Measurements from ENCODE around the gene SPRR3.

The SPRR3 gene

DNA sequence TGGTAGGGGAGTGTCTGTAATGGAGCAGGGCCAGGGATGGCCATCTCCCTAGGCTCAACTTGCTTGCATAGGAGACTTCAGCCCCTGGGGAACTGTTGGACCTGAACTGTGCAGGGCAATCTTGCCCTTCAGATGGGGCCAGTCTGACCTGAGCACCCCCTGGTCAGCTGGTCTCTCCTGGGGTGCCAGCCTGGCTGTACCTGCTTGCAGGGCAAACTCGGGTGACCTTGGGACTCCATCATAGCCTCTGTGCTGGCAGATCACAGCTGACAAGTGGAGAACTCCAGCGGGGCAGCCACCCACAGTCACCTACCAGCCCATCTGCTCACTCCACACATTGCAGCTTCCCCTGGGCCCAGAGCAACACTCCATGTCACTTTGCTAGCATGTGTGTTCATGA, 47.7 kb downstream of the SPRR3 start:
- no peaks in the 10 kb centered on the region for H3K27me3 Mint-ChIP-seq (ENCODE audit: low read depth)
- TF ChIP-seq, protein P1, sequence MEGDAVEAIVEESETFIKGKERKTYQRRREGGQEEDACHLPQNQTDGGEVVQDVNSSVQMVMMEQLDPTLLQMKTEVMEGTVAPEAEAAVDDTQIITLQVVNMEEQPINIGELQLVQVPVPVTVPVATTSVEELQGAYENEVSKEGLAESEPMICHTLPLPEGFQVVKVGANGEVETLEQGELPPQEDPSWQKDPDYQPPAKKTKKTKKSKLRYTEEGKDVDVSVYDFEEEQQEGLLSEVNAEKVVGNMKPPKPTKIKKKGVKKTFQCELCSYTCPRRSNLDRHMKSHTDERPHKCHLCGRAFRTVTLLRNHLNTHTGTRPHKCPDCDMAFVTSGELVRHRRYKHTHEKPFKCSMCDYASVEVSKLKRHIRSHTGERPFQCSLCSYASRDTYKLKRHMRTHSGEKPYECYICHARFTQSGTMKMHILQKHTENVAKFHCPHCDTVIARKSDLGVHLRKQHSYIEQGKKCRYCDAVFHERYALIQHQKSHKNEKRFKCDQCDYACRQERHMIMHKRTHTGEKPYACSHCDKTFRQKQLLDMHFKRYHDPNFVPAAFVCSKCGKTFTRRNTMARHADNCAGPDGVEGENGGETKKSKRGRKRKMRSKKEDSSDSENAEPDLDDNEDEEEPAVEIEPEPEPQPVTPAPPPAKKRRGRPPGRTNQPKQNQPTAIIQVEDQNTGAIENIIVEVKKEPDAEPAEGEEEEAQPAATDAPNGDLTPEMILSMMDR (IDR thresholded peaks at IDR 0.05; ENCODE audit: unreplicated experiment in 3 of 3), result no peak

More for the DNA sequence above, 47.7 kb downstream of the SPRR3 start:
- Mint-ChIP-seq H3K9me3 (no peaks in the 10 kb centered on the region), H3K4me1 (no peaks in the 10 kb centered on the region), H3K27ac (no peak overlapping the region), H3K4me3 (no peak overlapping the region), H3K36me3 (ENCODE audit: low read depth) (no peaks in the 10 kb centered on the region)

All from nephron (organoid).